Stimulated activated CD8-positive, alpha-beta memory T cell treated with anti-CD3 and anti-CD28 coated beads, Interleukin-12 subunit alpha, Interleukin-12 subunit beta, amount 100 ng/mL, for 4 hours (primary cell): ENCODE data around the gene DIDO1.
"Not testable (repeated sequence)": the region's sequence is repeated elsewhere in the genome, so short reads cannot be mapped to it uniquely, and the experiment has no call there.

Experiments used
- DNase-seq: peaks from one replicate; pipeline ENCODE4 v3.0.0-alpha.2; 2020; ENCODE audit warnings: low read depth

DIDO1 gene

DNA sequence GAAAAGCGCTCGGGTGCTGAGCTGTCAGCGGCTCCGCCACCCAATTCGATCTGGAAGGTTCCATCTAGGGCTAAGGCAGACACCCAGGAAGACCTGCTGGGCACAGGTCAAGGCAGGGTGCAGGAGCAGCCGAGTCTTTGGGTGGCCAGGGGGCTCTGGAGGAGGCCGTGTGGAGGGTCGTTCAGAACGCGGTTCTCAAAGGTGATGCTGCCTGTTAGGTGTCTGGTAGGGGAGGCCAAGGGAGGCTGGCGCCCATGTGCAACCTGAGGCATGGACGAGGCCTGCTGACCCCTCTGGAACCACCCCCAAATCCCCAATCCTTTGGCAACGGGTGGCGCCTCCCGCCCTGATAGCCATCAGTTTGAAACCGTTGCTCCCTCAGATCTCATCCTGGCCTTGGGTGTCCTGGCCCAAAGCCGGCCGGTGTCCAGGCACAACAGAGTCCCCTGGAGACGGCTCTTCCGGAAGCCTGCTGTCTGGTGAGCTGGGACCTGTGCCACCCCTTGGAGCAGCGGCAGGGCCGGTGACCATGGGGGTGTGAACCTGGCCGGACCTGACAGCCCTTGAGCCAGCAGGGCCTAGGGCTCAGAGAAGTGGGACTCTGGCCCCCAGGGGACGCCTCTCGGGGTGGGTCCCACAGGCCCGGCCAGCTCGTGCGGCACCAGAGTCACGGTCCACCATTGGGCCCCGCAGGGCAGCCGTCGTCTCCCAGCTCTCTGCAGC lies 36.7 kb upstream of the DIDO1 start:
- DNase-seq: no peak

- DNase-seq: no peak
Observed at GRCh38 chr20:62962221-62962879, 36.0 kb upstream of the DIDO1 start.

DNA sequence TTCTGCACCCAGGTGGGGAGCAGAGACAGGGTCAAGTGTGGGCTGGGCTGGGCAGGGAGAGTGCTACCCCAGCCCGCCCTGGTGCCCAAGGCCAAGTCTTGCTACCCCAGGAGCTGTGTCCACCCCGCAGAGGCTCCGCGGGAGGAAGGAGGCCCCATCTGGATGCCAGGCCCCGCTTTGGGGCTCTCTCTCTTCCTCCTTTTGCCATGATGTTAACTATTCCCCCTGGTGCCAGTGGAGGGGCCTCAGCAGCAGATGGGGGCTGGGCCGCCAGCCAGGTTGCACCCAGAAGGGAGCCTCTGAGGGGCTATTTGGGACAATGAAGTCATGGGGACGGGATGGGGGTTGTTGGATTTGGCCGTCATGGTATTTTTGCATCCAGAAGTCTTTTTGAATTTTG lies 35.5 kb upstream of the DIDO1 start:
- DNase-seq: no peak

GRCh38 chr20:62961310-62961783 lies 35.0 kb upstream of the DIDO1 start:
- no peak for DNase-seq

DNA sequence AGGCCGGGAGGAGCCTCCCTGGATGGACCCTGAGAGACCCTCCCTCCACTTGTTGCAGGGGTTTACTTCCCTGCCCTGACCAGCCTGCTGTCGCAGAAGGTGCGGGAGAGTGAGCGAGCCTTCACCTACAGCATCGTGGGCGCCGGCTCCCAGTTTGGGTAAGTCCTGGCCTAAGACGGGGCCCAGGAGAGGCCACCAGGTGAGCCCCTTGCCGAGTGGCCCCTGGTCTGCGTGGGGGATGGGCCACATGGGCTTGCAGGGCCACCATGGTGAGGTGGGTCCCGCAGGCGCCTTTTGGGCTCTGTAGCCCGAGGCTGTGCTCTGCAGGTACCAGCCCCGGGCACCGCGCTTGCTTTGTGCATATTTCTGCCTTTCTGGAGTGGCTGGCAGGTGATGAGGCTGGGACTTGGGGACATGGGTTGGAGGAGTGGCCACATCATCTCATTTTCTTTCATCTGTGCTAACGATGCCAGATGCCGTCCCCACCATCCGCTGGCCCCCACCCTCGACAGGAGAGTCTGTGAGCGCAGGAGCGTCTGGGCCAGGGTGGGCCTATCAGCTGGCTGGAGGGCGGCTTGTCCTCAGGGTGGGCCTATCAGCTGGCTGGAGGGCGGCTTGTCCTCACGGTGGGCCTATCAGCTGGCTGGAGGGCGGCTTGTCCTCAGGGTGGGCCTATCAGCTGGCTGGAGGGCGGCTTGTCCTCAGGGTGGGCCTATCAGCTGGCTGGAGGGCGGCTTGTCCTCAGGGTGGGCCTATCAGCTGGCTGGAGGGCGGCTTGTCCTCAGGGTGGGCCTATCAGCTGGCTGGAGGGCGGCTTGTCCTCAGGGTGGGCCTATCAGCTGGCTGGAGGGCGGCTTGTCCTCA lies 34.4 kb upstream of the DIDO1 start:
- DNase-seq: not testable (repeated sequence)

GRCh38 chr20:62959998-62960436 lies 33.7 kb upstream of the DIDO1 start:
- DNase-seq: no peak

DNA sequence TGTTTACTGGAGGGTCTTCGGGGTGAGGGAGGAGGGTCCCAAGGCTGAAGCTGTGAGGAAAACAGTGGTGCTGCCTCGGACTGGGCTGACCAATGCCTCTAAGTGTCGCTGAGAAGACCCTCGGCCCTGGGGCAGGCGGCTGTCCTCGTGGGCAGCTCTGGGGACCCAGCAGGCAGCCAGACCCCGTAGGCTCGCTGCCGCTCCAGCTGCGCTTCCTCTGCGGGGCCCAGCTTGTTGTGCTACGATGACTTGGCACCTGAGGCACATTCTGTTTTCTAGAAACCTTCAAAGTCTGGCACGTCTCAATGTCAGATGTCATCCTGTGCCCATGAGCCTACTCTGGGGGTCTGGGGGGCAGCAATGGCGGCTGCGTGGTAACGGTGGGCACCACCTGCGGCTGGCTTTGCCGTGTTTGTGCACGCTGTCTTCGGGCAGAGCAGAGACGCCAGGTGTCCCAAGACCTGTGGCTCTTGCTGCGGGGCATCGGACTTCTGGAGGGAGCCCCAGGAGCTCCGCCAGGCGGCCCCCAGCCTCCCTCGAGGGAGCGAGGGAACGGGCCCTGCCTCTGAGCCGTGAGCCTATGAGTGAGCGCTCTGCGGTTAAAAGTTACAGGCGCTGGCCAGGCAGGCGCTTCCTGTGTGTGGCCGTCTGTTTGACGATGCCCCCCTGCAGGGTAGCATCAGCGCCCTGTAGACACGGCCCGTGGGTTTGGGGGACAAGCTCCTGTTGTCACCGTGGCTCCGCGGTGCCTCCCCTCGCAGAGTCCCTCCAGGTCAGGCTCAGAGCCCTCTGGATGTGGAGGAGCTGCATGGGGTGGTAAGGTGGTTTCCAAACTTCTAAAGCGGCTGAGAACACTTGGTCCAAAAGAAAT lies 33.0 kb upstream of the DIDO1 start:
- DNase-seq: no peak

GRCh38 chr20:62958388-62959100 lies 32.2 kb upstream of the DIDO1 start:
- no peak for DNase-seq

DNA sequence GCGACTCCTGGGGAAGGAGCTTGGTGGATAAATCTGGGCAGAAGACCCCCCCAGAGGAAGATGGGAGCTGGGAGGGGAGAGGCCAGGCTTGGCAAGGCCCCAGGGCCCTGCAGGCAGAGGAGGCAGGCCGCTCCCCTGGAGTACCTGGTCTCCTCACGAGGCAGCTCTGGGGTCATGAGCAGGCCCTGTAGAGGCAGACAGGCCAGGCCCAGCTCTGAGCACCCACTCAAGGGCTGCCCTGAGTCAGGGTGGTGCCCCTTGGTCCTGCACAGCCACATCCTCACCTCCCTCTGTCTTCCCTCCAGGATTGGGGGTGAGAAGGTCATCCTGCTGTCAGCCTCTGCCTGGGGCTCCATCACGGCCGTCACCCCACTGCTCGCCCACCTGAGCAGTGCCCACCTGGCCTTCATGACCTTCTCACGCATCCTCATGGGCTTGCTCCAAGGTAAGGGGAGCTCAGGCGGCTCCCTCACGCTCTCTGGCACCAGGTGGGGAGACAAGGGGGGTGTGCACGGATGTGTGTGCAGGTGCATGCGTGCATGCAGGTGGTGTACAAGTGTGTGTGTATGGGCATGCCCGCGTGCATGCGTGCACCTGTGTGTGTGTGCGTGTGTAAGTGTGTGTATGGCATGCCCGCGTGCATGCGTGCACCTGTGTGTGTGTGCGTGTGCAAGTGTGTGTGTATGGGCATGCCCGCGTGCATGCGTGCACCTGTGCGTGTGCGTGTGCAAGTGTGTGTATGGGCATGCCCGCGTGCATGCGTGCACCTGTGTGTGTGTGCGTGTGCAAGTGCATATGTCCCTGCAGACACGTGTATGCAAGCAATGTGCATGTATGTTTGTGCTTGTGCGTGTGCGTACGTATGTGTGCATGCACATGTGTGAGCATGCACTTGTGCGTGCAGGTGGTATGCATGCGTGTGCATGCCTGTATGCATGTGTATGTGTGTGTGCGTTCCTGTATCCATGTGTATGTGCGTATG lies 31.1 kb upstream of the DIDO1 start:
- no peak for DNase-seq

GRCh38 chr20:62956387-62957135 lies 30.3 kb upstream of the DIDO1 start:
- DNase-seq: no peak

DNA sequence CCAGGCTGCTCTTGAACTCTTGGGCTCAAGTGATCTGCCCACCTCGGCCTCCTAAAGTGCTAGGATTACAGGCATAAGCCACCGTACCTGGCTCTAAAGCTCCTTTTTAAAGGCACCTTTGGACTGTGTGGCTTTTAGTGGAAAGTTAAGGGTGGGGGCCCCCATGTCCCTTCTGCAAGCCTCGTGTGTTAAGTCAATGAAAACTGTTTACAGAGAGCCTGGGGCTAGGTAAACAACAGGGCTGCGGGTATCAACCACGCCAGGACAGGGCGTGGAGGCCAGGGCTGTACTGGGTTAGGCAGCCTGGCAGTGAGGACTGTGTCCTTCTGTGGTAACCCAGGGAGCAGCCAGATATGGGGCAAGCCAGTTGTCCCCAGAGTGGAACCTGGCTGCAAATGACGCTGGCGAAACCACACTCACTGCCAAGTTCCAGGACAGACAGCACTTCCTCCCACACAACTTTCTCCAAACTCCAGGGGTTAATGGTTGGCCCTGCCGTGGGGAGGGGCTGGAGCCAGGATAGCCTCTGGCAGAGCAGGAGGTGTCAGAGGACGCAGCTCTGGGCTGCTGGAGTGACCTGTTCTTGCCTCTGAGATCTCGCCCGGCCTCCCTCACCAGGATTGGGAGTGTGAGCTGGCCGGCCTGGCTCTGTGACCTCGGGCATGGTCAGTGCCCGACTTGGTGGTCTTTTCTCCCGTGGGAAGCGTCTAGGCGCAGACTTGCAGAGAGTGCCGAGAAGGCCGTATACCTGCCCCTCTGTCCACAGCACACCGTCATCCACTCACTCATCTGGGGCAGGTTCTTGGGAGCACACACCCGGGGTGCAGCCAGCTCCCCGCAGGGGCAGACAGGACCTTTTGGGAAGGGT lies 29.4 kb upstream of the DIDO1 start:
- DNase-seq: no peak

GRCh38 chr20:62953839-62954703 lies 27.8 kb upstream of the DIDO1 start:
- peak; percentile 35 for DNase-seq

DNA sequence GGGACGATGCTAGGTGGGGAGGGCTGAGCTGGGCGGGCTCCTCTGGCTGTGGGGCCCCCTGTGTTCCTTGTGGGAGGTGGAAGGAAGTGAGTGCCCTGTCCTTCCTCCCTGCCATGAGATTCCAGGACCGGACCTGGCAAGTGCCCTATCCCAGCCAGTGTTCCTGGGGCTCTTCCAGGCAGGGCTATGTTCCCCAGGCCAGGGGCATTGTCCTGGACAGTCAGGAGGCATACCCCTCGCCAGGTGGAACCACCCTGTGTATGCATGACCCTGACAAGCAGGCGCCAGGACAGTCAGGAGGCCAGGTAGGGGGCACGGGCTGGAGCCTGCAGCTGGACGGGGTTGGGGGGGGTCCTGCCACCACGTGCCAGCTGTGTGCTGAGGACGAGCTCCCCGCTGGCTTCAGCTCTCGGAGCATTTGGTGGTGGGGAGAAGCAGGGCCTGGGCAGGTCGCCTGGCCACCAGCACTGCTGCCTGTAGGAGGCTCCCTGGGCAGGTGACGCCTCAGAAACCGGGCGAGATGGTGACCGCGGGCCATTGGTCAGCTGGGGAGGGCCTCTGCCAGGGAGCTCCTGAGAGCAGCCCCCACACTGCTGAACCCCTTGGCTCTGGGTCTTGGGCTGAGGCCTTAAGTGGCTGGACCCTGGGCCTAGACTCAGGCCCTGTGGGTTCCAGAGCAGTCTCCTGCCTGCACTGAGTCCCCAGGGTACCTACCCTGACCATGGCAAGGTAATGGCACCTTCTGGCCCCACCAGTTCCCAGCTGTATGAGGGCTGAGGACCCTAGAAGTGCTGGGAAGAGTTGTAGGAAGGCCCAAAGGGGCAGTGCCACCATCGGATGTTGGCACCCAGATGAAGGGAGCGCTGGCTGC lies 26.9 kb upstream of the DIDO1 start:
- no peak for DNase-seq

DNA sequence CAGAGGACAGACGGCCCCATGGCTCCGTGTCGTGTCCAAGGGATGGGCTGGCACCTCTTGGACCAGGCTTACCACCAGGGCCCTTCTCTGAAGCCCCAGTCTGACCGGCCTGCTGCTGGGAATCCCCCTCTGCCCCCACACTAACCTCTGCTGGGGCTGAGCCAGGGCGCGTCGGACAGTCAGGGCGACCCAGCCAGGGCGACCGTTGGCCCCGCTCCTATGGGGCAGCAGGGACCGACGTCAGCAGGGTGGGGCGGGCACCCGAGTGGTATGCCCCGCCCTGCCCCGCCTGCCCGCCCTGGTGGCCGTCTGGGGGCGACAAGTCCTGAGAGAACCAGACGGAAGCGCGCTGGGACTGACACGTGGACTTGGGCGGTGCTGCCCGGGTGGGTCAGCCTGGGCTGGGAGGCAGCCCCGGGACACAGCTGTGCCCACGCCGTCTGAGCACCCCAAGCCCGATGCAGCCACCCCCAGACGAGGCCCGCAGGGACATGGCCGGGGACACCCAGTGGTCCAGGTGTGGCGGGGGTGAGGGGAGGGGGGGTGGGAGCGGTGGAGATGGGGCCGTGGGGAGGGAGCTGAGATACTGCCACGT lies 26.2 kb upstream of the DIDO1 start, which contains the start of gene SLC17A9:
TSS of gene SLC17A9 (plus strand) at position 337 of the 595 bp plus-strand sequence. CDS start at position 459, 122 bp downstream.
- DNase-seq: peak; percentile 34

GRCh38 chr20:62951896-62952372 lies 25.6 kb upstream of the DIDO1 start:
- no peak for DNase-seq
